Central memory CD8-positive, alpha-beta T cell (primary cell): ENCODE data around the gene TMEM263.
A peak's percentile ranks its signal among the peaks of the same experiment; 100 is the strongest.

Experiments
- ATAC-seq: fragments of 150-1000 bp; cut with Tn5 transposase; replicated peaks from 2 replicates; pipeline ENCODE4 v1.10.0; 2022; ENCODE audit warnings: mild to moderate bottlenecking, moderate FRiP score, moderate number of reproducible peaks; ENCODE audit not compliant: poor library complexity, severe bottlenecking; ENCODE audit errors: extremely low read depth
- DNase-seq, 2 donors: peaks; one replicate each; pipeline ENCODE4 v3.0.0; 2021; ENCODE audit warnings: low spot score in 2 of 2
- H3K27ac Mint-ChIP-seq: one replicate; pipeline ENCODE4 v1.8.0; 2022; ENCODE audit warnings: low read depth, mild to moderate bottlenecking, moderate library complexity, mixed read lengths
- H3K27me3 Mint-ChIP-seq: one replicate; pipeline ENCODE4 v1.8.0; 2022; ENCODE audit warnings: mixed read lengths
- H3K36me3 Mint-ChIP-seq: one replicate; pipeline ENCODE4 v1.8.0; 2022; ENCODE audit warnings: mild to moderate bottlenecking, moderate library complexity, mixed read lengths; ENCODE audit not compliant: insufficient read depth
- H3K4me1 Mint-ChIP-seq: one replicate; pipeline ENCODE4 v1.8.0; 2022; ENCODE audit warnings: mixed read lengths
- H3K4me3 Mint-ChIP-seq: one replicate; pipeline ENCODE4 v1.8.0; 2022; ENCODE audit warnings: mild to moderate bottlenecking, moderate library complexity, mixed read lengths
- H3K9me3 Mint-ChIP-seq: one replicate; pipeline ENCODE4 v1.8.0; 2022; ENCODE audit warnings: mixed read lengths

The TMEM263 gene

DNA sequence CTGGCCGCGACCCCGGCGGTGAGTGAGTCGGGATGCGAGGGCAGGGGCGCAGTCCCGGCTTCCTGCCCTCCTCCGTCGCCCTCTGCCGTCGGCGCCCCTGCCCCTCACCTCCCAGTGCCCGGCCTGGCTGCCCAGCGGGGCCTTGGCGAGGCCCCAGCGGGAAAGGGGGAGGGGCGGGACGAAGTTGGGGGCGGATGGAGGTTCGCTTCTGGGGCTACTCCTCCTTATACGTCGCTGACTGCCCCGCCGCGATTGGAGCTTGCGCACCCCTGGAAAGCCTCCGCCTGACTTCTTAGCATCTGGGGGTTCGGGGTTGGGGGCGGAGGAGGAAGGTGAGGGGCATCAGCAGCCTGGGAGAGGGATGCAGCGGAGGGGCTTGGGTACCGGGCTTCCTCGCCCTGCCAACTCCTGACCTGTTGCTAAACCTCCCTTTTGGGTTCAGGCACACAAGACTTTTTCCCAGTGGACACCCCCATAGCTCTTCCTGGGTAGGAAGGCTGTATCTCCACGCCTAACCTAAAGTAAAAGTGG, 406 bp downstream of the TMEM263 start:
- DNase-seq (peak; percentile 11 to 23), ATAC-seq (peak; percentile 56)
- Mint-ChIP-seq H3K36me3 (peaks cover 23% of the 10 kb centered on the region), H3K27ac (peak overlapping the region; percentile 87), H3K4me1 (peaks cover 29% of the 10 kb centered on the region), H3K9me3 (no peaks in the 10 kb centered on the region), H3K27me3 (no peaks in the 10 kb centered on the region), H3K4me3 (peak overlapping the region; percentile 97)

DNA sequence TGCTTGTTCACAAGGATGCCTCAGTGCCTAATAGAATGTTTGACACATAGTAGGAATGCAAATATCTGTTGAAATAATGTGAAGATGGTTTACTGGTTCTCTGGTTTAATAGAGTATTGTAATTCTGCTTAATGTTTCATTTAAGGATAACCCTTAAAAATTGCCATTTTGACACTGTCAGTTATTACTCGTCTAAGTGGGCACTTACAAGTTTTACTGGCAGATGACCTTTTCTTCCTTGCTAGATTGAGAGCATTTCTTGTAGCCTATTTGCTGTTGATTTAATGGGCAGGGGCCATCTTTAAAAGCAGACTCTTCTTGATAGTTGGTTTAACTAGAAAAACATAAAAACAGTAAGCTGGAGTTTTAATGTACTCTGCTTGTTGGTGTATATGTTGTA, 1.9 kb downstream of the TMEM263 start:
- H3K36me3 Mint-ChIP-seq = peaks cover 27% of the 10 kb centered on the region
- peaks cover 39% of the 10 kb centered on the region for H3K4me1 Mint-ChIP-seq
- no peak for DNase-seq
- no peaks in the 10 kb centered on the region for H3K9me3 Mint-ChIP-seq
- no peaks in the 10 kb centered on the region for H3K27me3 Mint-ChIP-seq
- no peak for ATAC-seq
- H3K4me3 Mint-ChIP-seq = peak overlapping the region; percentile 97
- H3K27ac Mint-ChIP-seq = peak overlapping the region; percentile 87

DNA sequence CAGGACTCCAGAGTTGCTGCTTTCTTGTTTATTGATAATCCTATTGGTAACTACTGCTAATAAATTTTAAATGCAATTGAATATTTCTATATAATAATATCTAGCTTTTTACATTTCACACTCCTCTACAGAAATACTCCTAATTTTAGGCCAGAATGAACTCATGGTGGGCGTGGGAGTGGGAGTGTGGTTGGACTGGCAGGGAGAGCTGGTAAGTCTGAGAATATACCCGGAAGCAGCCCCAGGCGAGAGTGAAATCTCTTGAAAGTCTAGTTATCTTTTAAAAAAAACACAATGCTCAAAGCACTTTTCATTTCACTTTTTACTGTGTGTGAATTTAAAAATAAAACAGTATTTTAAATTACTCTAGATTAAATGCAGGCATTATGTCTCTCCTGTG, 4.7 kb downstream of the TMEM263 start:
- Mint-ChIP-seq H3K4me3 (no peak overlapping the region), H3K27me3 (no peaks in the 10 kb centered on the region), H3K36me3 (peaks cover 22% of the 10 kb centered on the region), H3K9me3 (no peaks in the 10 kb centered on the region), H3K4me1 (peaks cover 49% of the 10 kb centered on the region), H3K27ac (no peak overlapping the region)
- DNase-seq (no peak), ATAC-seq (no peak)

DNA sequence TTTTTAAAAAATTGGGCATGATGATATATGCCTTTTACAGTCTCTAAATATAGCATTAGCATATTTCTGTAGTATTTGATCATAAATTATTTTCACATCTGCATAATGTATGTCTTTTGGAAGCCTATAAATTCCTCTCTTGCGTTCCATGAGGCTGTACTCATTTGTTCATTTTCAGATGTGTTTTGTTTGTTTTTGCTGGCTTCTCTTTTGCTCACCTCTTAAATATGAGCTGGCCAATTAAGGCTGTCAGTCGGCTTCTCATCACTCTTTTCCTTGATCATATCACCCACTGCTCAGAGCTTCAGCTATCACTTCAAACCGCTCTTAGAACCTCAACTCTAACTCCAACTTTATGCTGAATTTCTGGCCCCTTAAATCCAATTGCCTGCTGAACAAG, 6.6 kb downstream of the TMEM263 start:
- H3K36me3 Mint-ChIP-seq = peaks cover 21% of the 10 kb centered on the region
- no peak overlapping the region for H3K27ac Mint-ChIP-seq
- no peaks in the 10 kb centered on the region for H3K9me3 Mint-ChIP-seq

DNA sequence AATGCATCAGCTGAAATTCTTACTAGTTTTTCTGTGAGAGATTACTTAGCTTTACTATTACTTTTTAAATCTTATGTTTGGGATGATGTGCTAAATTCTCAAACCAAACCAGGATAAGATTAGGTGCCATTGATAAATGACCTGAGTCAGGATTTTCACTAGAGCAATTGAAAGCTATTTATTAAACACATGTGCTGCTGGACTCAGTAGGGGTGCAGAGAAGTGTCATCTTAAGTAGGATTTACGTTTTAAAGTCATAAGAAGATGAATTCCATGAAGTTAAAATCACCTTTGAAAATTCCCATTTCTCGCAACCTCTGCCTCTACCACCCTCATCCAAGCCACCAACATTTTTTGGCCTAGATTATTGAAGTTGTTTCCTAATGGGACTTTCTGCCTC, 8.8 kb downstream of the TMEM263 start:
- H3K27ac Mint-ChIP-seq = no peak overlapping the region
- no peak for ATAC-seq
- peaks cover 35% of the 10 kb centered on the region for H3K4me1 Mint-ChIP-seq
- H3K36me3 Mint-ChIP-seq = peaks cover 21% of the 10 kb centered on the region
- no peak for DNase-seq
- H3K4me3 Mint-ChIP-seq = no peak overlapping the region
- H3K9me3 Mint-ChIP-seq = no peaks in the 10 kb centered on the region
- H3K27me3 Mint-ChIP-seq = no peaks in the 10 kb centered on the region

More for the DNA sequence above, 6.6 kb downstream of the TMEM263 start:
- Mint-ChIP-seq H3K4me3 (no peak overlapping the region), H3K4me1 (peaks cover 42% of the 10 kb centered on the region), H3K27me3 (no peaks in the 10 kb centered on the region)
- ATAC-seq (no peak), DNase-seq (no peak)

DNA sequence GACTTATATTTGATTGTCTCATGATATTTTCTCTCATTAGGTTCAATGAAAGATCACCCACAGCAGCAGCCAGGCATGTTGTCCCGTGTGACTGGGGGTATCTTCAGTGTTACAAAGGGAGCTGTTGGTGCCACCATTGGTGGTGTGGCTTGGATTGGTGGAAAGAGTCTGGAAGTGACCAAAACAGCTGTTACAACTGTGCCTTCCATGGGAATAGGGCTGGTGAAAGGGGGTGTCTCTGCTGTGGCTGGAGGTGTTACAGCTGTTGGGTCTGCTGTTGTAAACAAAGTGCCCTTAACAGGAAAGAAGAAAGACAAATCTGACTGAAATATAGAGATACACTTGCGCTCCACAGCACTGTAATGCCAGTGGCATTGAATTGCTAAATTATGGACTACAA, 15.4 kb downstream of the TMEM263 start:
- ATAC-seq = no peak
- Mint-ChIP-seq H3K9me3 (no peaks in the 10 kb centered on the region), H3K27ac (no peak overlapping the region), H3K36me3 (peaks cover 12% of the 10 kb centered on the region), H3K4me3 (no peak overlapping the region), H3K27me3 (no peaks in the 10 kb centered on the region), H3K4me1 (peaks cover 13% of the 10 kb centered on the region)
- no peak for DNase-seq

DNA sequence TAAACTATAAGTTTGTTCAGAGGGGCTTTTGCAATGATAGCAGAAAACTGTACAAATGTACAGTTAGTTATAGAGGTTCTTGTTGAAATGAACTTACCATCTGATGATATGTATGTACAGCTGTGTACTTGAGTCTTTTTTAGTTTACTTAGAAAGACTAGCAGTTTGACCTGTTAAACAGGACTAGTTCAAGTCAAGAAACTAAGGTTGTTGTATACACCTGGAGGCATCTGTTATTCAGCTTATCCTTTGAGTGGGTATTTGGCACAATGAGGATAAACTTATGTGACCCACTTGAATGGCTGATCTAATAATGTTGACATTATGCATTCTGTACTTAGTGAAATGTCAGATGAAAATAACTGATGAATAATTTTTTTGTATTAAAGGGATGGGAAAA, 17.8 kb downstream of the TMEM263 start:
- H3K4me1 Mint-ChIP-seq = peaks cover 11% of the 10 kb centered on the region
- no peaks in the 10 kb centered on the region for H3K9me3 Mint-ChIP-seq
- no peak overlapping the region for H3K4me3 Mint-ChIP-seq
- DNase-seq (no peak), ATAC-seq (no peak)
- no peaks in the 10 kb centered on the region for H3K27me3 Mint-ChIP-seq
- no peak overlapping the region for H3K27ac Mint-ChIP-seq
- peaks cover 5% of the 10 kb centered on the region for H3K36me3 Mint-ChIP-seq

DNA sequence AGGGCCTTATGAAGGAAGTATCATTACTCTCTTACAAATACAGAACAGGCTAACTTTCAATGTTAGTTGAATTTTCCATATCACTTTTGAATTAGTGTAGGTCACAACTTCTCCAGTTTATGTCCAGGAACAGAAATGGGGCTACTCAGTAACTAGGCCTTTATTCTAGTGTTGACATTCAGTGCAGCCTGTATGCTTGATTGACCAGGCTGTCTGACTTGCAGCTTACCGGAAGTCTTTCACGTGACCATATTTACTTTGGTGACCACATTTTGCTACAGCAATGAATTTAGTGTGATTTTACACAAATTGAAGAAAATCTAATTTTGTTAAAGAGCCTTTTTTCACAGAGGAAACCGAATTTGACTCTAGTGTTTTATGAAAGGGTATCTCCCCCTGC, 18.8 kb downstream of the TMEM263 start:
- Mint-ChIP-seq H3K4me1 (peaks cover 11% of the 10 kb centered on the region), H3K36me3 (peaks cover 7% of the 10 kb centered on the region), H3K27me3 (no peaks in the 10 kb centered on the region), H3K9me3 (no peaks in the 10 kb centered on the region), H3K4me3 (no peak overlapping the region), H3K27ac (no peak overlapping the region)
- no peak for DNase-seq
- no peak for ATAC-seq

DNA sequence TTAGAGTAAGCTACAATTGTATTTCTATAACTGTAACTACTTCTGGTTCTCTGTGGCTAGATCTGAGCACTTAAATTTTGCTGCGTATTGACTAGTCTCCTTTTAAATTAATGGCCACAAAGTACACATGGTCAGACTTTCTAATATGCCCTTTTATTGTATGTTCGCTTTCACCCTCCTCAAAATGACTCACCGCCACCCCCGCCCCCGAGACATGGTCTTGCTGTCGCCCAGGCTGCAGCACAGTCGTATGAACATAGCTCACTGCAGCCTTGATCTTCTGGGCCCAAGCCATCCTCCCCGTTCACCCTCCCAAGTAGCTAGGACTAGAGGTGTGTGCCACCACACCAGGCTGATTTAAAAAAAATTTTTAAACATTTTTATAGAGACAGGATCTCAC, 19.4 kb downstream of the TMEM263 start:
- Mint-ChIP-seq H3K9me3 (no peaks in the 10 kb centered on the region), H3K4me3 (no peak overlapping the region), H3K27me3 (no peaks in the 10 kb centered on the region), H3K27ac (no peak overlapping the region), H3K4me1 (peaks cover 11% of the 10 kb centered on the region), H3K36me3 (peaks cover 7% of the 10 kb centered on the region)
- no peak for DNase-seq
- no peak for ATAC-seq

DNA sequence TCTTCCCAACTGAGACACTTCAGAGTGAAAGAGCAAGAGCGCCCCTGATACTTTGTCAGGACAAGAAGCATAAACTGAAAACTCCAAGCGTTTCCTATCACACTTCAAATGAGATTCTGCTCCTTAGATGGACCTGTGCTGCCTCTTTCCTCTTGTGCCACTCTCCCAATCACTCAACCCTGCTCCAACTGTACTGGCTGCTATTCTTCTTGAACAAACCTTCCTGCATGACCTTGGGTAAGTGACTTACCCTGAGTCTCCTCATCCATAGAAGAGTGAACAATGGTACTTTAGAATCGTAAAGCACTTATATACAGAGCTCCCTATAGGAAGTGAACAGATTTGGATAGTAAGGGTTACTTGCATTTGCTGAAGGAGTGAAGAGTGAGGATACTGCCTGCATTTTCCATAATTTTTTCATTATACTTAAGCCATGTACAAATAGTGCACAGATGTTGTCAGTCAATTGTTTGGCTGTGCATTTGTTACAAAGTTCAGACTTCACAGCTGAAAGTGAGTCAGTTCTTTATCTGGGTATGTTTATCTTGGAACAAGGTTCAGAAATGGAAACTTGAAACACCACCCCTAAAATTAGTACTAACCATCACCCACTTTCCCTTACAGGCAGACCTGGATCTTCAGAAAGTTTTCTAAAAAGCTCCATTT, 20.4 kb downstream of the TMEM263 start:
- DNase-seq = no peak
- no peak overlapping the region for H3K4me3 Mint-ChIP-seq
- no peak for ATAC-seq
- H3K27me3 Mint-ChIP-seq = no peaks in the 10 kb centered on the region
- H3K9me3 Mint-ChIP-seq = no peaks in the 10 kb centered on the region
- no peak overlapping the region for H3K27ac Mint-ChIP-seq
- peaks cover 8% of the 10 kb centered on the region for H3K4me1 Mint-ChIP-seq
- H3K36me3 Mint-ChIP-seq = peaks cover 5% of the 10 kb centered on the region

DNA sequence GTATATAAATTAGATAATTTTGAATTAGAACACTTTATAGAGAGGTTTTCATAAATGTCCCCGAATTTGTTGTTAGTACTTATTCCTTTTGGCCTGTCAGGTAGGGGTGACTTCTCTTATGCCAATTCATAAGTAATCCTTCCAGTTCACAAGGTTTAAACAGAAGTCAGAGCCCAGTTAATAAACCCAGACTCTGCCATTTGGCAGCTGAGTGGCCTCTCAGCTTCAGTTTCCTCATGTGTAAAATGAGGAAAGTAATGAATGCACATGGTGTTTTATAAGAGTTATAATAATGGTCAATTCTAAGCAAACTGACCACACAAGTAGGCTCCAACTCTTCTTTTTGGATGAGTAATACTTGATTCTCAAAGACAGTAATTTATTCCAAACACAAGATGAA, 21.0 kb downstream of the TMEM263 start:
- no peak overlapping the region for H3K27ac Mint-ChIP-seq
- DNase-seq (no peak), ATAC-seq (no peak)
- H3K4me1 Mint-ChIP-seq = peaks cover 7% of the 10 kb centered on the region
- H3K4me3 Mint-ChIP-seq = no peak overlapping the region
- peaks cover 5% of the 10 kb centered on the region for H3K36me3 Mint-ChIP-seq
- no peaks in the 10 kb centered on the region for H3K27me3 Mint-ChIP-seq
- no peaks in the 10 kb centered on the region for H3K9me3 Mint-ChIP-seq

DNA sequence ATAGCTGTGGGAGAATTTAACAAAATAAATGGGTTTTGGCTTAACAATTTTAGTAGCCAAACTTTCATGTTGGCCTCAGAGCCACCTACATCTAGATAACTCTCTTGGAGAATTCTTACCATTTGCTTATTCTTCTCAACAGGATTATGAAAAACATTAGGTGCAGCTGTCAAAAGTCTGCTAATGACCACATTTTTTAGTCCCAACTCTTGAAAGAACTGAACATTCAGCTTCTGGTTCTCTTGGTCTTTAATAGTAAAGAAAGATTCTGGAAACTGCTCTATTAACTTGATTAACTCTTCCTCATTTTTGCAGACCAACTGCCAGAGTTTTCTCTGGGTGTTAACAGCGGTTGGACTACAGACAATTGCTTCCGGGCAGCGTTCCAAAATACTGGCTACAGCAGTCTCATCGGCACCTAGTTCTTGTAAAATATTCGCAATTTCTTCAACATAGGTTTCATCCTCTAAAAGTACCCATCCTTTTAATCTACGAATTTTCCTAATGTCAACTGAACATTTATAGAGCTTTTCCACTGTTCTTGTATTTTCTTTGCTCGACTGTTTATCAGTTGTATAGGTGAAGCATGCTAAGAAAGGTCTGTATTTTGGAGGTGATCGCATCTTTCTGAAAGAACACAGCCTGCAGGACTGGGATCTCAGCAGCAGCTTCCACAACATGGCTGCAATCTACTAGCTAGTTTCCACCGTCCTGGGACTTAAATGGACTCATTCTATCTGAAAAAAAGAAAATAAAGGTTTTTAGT, 22.5 kb downstream of the TMEM263 start:
- ATAC-seq = no peak
- H3K27ac Mint-ChIP-seq = peak overlapping the region; percentile 66

DNA sequence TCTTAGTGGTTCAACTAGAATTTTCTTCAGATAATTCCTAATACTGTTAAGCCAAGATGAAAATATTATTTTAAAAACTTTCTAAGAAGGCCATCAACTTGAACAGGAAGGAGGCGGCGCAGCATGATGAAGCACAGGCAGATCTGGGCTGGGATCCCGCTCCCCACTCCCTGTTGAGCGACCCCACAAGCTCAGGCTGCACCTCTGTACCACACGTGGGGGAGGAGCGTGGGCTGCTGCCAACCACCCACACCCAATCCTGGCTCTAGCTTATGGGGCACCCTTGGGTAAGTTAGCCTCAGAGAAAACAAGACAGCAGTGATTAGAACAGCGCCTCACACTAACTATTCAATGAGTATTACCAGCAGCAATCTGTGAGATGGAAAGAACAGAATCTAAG, 25.2 kb downstream of the TMEM263 start:
- ATAC-seq (no peak), DNase-seq (no peak)
- Mint-ChIP-seq H3K27me3 (no peaks in the 10 kb centered on the region), H3K9me3 (peaks cover 6% of the 10 kb centered on the region), H3K36me3 (peaks cover 4% of the 10 kb centered on the region), H3K27ac (no peak overlapping the region), H3K4me1 (peaks cover 26% of the 10 kb centered on the region), H3K4me3 (no peak overlapping the region)

More for the DNA sequence above, 22.5 kb downstream of the TMEM263 start:
- Mint-ChIP-seq H3K27me3 (no peaks in the 10 kb centered on the region), H3K4me1 (peaks cover 7% of the 10 kb centered on the region), H3K36me3 (peaks cover 5% of the 10 kb centered on the region), H3K4me3 (no peak overlapping the region), H3K9me3 (no peaks in the 10 kb centered on the region)
- DNase-seq = no peak
